ENCODE data around the gene MRPL11. TPM values are rescaled to one million over a fixed set of nuclear protein-coding genes. Genes with fewer than 3 reads are reported as not detected.

The MRPL11 gene
- polyA plus RNA-seq, 1 experiment, result 43.1 TPM

DNA sequence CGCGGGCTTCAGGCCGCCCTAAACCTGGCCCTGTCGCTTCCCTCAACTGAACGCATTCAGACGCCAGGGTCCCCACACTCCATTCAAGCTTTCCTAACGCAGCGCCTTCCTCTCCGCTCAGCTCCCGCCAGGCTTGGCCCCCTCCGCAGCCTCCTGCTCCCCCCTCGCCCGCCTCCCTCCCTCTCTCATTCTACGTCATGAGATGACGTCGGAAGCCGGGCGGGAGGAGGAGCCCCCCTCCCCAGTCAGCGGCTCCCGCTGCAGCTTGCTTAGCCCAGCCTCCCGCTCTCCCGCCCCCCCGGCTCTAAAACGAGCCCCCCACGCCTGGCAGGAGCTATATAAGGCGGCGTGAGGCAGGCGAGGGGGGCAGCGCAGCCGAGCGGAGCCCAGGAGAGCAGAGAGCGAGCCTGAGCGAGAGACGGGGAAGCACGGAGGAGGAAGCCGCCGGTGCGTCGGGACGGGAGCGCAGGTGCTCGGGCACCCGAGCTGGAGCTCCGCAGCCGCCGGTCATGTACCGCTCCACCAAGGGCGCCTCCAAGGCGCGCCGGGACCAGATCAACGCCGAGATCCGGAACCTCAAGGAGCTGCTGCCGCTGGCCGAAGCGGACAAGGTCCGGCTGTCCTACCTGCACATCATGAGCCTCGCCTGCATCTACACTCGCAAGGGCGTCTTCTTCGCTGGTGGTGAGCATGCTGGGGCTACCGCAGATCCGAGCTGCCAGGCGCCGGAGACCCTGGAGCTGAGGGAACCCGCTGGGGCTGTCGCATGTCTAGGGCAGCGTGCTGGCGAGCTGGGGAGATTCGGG is 17.8 kb downstream of the MRPL11 start, which contains the start of gene NPAS4:
Gene NPAS4 (plus strand): TSS at position 365 of the 806 bp plus-strand sequence. CDS start 145 bp downstream, at position 510.
- TF ChIP-seq, protein P1, sequence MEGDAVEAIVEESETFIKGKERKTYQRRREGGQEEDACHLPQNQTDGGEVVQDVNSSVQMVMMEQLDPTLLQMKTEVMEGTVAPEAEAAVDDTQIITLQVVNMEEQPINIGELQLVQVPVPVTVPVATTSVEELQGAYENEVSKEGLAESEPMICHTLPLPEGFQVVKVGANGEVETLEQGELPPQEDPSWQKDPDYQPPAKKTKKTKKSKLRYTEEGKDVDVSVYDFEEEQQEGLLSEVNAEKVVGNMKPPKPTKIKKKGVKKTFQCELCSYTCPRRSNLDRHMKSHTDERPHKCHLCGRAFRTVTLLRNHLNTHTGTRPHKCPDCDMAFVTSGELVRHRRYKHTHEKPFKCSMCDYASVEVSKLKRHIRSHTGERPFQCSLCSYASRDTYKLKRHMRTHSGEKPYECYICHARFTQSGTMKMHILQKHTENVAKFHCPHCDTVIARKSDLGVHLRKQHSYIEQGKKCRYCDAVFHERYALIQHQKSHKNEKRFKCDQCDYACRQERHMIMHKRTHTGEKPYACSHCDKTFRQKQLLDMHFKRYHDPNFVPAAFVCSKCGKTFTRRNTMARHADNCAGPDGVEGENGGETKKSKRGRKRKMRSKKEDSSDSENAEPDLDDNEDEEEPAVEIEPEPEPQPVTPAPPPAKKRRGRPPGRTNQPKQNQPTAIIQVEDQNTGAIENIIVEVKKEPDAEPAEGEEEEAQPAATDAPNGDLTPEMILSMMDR (IDR thresholded peaks at IDR 0.05; ENCODE audit: low read depth, low read length), result no peak
- ChIA-PET CTCF (interaction anchor here (0.9 to 3.4 kb wide), 7 partner anchors 10 to 58 kb away, joined by 3 to 25 read pairs (median 7); partner anchors contain the start of gene MRPL11), POLR2A (interaction anchor here (0.6 to 1.3 kb wide), 4 partner anchors 10 to 59 kb away, joined by 5 to 14 read pairs (median 8); partner anchors contain the start of genes DPP3 and MRPL11)
- H3K27ac ChIP-seq (ENCODE audit: low read depth, low read length), result no peak within 1 kb of the TSS
- H3K27me3 ChIP-seq (ENCODE audit: control insufficient read depth, insufficient read depth, low read length), result peaks cover 18% of the 10 kb centered on the region
- no peak for DNase-seq (ENCODE audit: low read depth, low spot score)
- H3K9me3 ChIP-seq (ENCODE audit: control insufficient read depth, insufficient read depth, low read length), result peaks cover 13% of the 10 kb centered on the region; the same call in 1 of the 2 replicates
- no peak within 1 kb of the TSS for H3K4me3 ChIP-seq (ENCODE audit: low read depth, low read length)

DNA sequence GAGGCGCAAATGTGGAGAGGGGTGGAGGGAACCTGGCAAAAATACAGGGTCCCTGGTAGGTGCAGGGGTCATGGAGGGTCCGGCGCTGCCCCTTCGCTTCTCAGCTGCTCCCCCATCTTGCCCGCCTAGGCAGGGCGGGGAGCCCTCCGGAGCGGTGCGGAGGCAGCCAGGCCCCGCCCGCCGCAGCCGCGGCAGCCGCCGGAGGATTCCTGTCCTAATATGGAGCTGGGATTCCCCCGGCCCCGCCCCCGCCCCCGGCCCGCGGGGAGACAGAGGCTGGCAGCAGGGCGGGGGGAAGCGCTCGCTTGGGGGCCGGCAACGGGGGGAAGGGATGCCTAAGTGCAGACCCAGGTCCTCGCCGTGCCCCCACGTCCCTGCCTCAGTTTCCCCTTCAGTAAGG is 18.8 kb downstream of the MRPL11 start:
- CTCF ChIA-PET, result interaction anchor here (0.6 to 3.0 kb wide), 4 partner anchors 11 to 254 kb away, joined by 3 to 25 read pairs (median 4); partner anchors contain the start of gene MRPL11

DNA sequence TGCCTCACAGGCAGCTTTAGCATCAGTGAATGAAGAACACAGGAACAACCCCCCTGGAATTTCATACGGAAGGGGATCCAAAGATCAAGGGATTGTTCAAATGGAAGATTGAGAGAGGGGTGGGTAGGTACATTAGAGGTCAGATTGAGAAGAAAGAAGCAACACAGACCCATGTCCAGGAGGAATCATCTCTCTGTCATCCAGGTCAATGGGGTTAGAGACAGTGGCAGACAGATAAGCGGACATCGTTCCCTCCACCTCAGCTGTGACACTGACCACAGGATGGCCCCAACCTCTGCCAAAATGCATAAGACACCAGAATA is 19.7 kb downstream of the MRPL11 start:
- TF ChIP-seq, protein P1 (IDR thresholded peaks at IDR 0.05; ENCODE audit: low read depth, low read length), result no peak
- no peak for DNase-seq (ENCODE audit: low read depth, low spot score)
- H3K27me3 ChIP-seq (ENCODE audit: control insufficient read depth, insufficient read depth, low read length), result peaks cover 20% of the 10 kb centered on the region
- H3K4me3 ChIP-seq (ENCODE audit: low read depth, low read length), result no peak overlapping the region
- H3K9me3 ChIP-seq (ENCODE audit: control insufficient read depth, insufficient read depth, low read length), result peaks cover 13% of the 10 kb centered on the region; the same call in 1 of the 2 replicates
- H3K27ac ChIP-seq (ENCODE audit: low read depth, low read length), result no peak overlapping the region
- POLR2A ChIA-PET, result interaction anchor here (1.2 to 1.7 kb wide), 2 partner anchors 10 to 20 kb away, joined by 5 to 8 read pairs; partner anchors contain the start of gene MRPL11
- CTCF ChIA-PET, result interaction anchor here (1.0 to 3.0 kb wide), 3 partner anchors 10 to 33 kb away, joined by 4 to 25 read pairs (median 16); no protein-coding TSS in a partner anchor

More for the DNA sequence above, 18.8 kb downstream of the MRPL11 start:
- POLR2A ChIA-PET, result no interaction called here
- no peak for DNase-seq (ENCODE audit: low read depth, low spot score)
- H3K9me3 ChIP-seq (ENCODE audit: control insufficient read depth, insufficient read depth, low read length), result peaks cover 13% of the 10 kb centered on the region; the same call in 1 of the 2 replicates
- no peak overlapping the region for H3K27ac ChIP-seq (ENCODE audit: low read depth, low read length)
- peaks cover 20% of the 10 kb centered on the region for H3K27me3 ChIP-seq (ENCODE audit: control insufficient read depth, insufficient read depth, low read length)
- TF ChIP-seq, protein P1 (IDR thresholded peaks at IDR 0.05; ENCODE audit: low read depth, low read length), result no peak
- H3K4me3 ChIP-seq (ENCODE audit: low read depth, low read length), result no peak overlapping the region

DNA sequence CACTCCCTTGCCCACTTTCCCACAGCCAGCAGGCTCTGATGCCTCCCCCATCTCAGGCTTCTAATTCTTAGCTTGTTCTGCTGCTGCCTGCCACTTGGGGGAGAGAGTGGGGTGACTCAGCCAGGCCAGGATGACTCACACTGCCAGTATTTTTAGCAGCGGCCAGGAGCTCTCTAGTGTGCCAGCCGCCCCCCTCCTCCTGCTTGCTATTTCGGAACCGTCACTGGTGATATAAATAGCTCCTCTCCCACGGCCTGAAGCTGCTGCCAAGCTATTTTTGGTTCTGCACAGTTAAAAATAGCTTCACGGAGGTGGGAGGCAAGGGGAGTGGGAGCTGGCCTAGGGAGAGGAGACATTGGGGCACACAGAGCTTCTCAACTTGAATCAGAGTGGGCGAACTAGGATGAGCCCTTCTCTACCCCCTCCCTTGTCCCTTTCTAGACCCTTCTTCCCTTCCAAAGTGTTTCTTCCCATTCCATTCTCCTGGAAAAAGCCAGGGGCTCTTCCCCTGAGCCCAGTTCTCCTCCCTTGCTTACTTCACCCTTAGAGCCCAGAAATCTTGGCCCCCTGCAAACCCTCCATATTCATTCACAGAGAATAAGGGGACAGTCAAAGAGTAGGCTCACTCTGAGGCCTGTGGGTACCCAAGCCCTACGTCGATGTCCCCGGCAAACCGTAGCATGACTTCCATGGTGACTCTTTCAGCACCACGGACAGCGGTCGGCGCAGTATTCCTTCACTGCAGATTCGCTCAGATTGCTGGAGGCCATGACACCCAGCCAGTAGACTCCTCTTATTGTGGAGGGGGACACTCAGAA is 20.3 kb downstream of the MRPL11 start:
- Histone ChIP-seq H3K27ac (ENCODE audit: low read depth, low read length) (no peak overlapping the region), H3K27me3 (ENCODE audit: control insufficient read depth, insufficient read depth, low read length) (peaks cover 20% of the 10 kb centered on the region), H3K9me3 (ENCODE audit: control insufficient read depth, insufficient read depth, low read length) (peaks cover 13% of the 10 kb centered on the region; the same call in 1 of the 2 replicates), H3K4me3 (ENCODE audit: low read depth, low read length) (no peak overlapping the region)
- CTCF ChIA-PET, result interaction anchor here (0.6 to 3.0 kb wide), 9 partner anchors 9 to 276 kb away, joined by 3 to 25 read pairs (median 4); partner anchors contain the start of gene PELI3
- POLR2A ChIA-PET, result interaction anchor here (0.6 to 1.7 kb wide), 7 partner anchors 9 to 260 kb away, joined by 3 to 8 read pairs (median 4); partner anchors contain the start of genes MRPL11, YIF1A and ZDHHC24
- TF ChIP-seq, protein P1 (IDR thresholded peaks at IDR 0.05; ENCODE audit: low read depth, low read length), result peak; percentile 67
- DNase-seq (ENCODE audit: low read depth, low spot score), result peak; percentile 91

All from AG04450 (cell line).